ENCODE data around the gene CASTOR1. TPM values are rescaled to one million over a fixed set of nuclear protein-coding genes. Genes with fewer than 3 reads are reported as not detected.

CASTOR1 gene
- total RNA-seq, 1 donor from 2014 or later = 55.9 TPM

DNA sequence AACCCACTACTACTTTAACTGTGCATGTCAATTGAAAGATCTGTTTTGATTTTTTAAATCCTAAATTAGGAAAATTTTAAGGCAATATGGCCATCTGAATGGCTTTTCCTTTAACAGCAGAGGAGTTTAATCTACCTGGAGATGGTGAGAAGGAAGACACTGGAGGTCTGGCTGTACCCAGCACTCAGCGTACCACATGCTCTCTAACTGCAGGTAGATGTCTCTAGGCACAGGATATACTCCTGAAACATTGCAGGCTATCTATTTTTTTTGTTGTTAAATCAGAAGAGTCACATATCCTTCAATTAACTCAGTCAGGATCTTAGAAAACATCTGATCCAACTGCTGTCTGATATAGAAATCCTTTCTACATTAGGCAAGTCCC is 17.3 kb upstream of the CASTOR1 start:
- peak overlapping the region; percentile 86 for H3K27ac ChIP-seq
- intact Hi-C loops (cut with DNase I) = loop anchor here (10.0 kb wide), 1 partner anchor 978 kb away; no protein-coding TSS in a partner anchor
- no peak overlapping the region for H3K4me3 ChIP-seq
- H3K27me3 ChIP-seq = no peaks in the 10 kb centered on the region
- peaks cover 54 to 95% of the 10 kb centered on the region in 2 donors for H3K4me1 ChIP-seq
- DNase-seq (ENCODE audit: low spot score in 2 of 2) = no peak
- peaks cover 16 to 19% of the 10 kb centered on the region in 2 donors for H3K36me3 ChIP-seq
- no peaks in the 10 kb centered on the region for H3K9me3 ChIP-seq
- TF ChIP-seq, protein P1, sequence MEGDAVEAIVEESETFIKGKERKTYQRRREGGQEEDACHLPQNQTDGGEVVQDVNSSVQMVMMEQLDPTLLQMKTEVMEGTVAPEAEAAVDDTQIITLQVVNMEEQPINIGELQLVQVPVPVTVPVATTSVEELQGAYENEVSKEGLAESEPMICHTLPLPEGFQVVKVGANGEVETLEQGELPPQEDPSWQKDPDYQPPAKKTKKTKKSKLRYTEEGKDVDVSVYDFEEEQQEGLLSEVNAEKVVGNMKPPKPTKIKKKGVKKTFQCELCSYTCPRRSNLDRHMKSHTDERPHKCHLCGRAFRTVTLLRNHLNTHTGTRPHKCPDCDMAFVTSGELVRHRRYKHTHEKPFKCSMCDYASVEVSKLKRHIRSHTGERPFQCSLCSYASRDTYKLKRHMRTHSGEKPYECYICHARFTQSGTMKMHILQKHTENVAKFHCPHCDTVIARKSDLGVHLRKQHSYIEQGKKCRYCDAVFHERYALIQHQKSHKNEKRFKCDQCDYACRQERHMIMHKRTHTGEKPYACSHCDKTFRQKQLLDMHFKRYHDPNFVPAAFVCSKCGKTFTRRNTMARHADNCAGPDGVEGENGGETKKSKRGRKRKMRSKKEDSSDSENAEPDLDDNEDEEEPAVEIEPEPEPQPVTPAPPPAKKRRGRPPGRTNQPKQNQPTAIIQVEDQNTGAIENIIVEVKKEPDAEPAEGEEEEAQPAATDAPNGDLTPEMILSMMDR (IDR thresholded peaks at IDR 0.05) = no peak

DNA sequence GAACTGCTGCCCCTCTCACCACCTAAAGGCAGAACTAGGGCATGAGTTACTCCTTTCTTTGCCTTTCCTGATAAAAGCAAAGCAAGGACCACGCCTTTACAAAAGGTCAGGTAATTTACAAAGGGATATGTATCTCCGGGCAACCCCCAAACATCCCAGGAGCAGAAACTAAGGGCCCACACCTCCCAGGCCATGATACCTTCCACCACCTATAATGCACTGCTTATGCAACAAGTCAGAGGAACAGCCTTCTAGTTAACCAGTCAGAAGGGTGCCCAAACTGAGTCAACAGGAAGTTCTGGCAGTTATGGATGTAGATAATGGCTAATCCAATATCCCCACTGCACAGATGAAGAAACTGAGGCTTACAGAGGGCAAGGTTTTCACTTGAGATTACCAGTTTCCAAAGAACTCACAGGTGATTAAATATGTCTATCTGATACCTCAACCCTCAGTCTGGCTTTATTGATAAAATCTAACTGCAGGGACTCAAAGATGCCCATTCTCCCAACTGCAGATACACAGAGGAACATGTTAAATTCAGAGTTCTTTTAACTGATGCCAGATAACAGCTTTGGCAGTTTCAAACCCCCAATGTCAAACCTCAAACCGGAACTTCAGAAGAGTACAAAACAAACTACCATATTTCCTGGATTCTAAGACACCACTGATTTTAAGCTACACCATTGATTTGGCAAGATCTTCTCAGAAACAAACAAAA is 16.8 kb upstream of the CASTOR1 start:
- TF ChIP-seq, protein P1 (IDR thresholded peaks at IDR 0.05) = no peak
- intact Hi-C loops (cut with DNase I) = loop anchor here (10.0 kb wide), 1 partner anchor 979 kb away; no protein-coding TSS in a partner anchor
- H3K27ac ChIP-seq = peak overlapping the region; percentile 86
- peaks cover 21 to 25% of the 10 kb centered on the region in 2 donors for H3K36me3 ChIP-seq
- H3K4me3 ChIP-seq = peak overlapping the region; percentile 25 to 29
- H3K27me3 ChIP-seq = no peaks in the 10 kb centered on the region
- H3K4me1 ChIP-seq = peaks cover 54 to 95% of the 10 kb centered on the region in 2 donors
- DNase-seq (ENCODE audit: low spot score in 2 of 2) = no peak
- no peaks in the 10 kb centered on the region for H3K9me3 ChIP-seq

DNA sequence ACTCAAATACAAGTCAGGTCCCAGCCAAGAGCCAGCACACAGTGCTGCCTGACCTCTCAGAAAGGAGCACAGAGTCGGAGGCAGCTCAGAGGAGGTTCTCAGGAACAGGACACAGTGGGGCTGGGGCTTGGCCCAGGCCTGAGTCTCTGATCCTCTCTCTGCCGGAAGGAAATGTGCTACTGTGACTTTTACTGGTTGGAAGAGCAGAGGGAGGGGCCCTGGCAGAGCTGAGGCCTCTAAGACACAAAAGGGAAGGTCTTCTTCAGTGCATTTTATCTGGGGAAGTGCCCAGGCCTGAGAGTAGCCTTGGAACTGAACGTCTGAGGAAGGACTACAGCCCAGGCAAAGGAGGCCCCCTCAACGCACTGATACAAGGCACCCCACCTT is 16.2 kb upstream of the CASTOR1 start:
- peak overlapping the region; percentile 25 to 29 for H3K4me3 ChIP-seq
- DNase-seq (ENCODE audit: low spot score in 2 of 2) = peak in 1 of 2 donors; percentile 83
- H3K36me3 ChIP-seq = peaks cover 27 to 30% of the 10 kb centered on the region in 2 donors
- H3K27ac ChIP-seq = peak overlapping the region; percentile 86
- peaks cover 50 to 93% of the 10 kb centered on the region in 2 donors for H3K4me1 ChIP-seq
- TF ChIP-seq, protein P1 (IDR thresholded peaks at IDR 0.05) = no peak
- no peaks in the 10 kb centered on the region for H3K27me3 ChIP-seq
- no peaks in the 10 kb centered on the region for H3K9me3 ChIP-seq
- intact Hi-C loops (cut with DNase I) = loop anchor here (10.0 kb wide), 1 partner anchor 979 kb away; no protein-coding TSS in a partner anchor

DNA sequence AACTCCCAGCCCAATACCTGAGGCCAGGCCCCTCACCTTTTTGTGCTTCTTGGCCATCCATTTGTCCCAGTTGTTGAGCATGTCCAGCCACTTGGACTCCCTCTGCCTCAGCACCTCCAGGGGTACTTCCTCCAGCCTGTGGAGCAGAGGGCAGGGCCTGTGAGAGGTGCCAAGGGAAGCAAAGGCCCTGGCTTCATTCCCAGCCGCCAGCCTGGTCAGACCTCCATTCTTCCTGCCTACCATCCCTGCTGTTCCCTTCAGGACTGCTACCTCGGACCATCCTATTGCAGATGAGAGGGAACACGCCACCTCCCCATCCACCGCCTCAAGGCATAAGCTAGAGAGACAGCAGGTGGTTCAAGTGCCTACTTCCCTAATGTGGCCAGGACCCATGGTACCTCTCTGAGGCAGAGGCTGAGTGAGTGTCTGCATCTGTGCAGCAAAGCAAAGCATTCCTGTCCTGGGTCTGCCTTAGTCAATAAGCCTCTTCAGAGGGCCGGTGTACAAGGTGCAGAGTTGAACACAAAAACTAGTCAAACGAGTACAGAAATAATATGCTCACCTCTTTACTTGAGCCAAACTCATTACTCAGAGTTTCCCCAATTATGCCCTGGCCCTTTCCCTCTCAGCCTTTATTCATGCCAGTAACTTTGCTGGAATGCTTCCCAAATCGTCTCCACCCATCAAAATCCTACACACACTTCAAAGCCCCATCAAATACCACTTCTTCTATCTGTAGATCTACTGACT is 15.4 kb upstream of the CASTOR1 start:
- Histone ChIP-seq H3K9me3 (no peaks in the 10 kb centered on the region), H3K27me3 (no peaks in the 10 kb centered on the region), H3K36me3 (peaks cover 33 to 35% of the 10 kb centered on the region in 2 donors), H3K4me1 (peaks cover 44 to 84% of the 10 kb centered on the region in 2 donors), H3K27ac (peak overlapping the region; percentile 86), H3K4me3 (peak overlapping the region; percentile 25 to 42)
- TF ChIP-seq, protein P1 (IDR thresholded peaks at IDR 0.05) = no peak
- peak in 1 of 2 donors; percentile 83 for DNase-seq (ENCODE audit: low spot score in 2 of 2)
- intact Hi-C loops (cut with DNase I) = loop anchor here (1.0 to 10.0 kb wide), 2 partner anchors 22 to 980 kb away; partner anchors contain the start of gene TBC1D10A

DNA sequence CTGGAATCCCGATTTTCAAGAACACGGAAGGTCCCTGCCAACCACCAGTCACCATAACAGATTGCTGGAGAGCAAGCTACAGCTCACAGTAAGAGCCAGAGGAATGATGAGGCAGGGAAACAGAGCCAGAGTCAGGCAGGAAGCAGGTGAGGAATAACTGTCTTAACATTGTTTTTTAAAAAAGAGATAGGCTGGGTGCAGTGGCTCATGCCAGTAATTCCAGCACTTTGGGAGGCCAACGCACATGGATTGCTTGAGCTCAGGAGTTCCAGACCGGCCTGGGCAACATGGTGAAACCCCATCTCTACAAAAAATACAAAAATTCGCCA is 13.5 kb upstream of the CASTOR1 start:
- Histone ChIP-seq H3K27ac (peak overlapping the region; percentile 86), H3K36me3 (peaks cover 51 to 53% of the 10 kb centered on the region in 2 donors), H3K4me3 (no peak overlapping the region), H3K9me3 (no peaks in the 10 kb centered on the region), H3K4me1 (peaks cover 40 to 66% of the 10 kb centered on the region in 2 donors), H3K27me3 (no peaks in the 10 kb centered on the region)
- intact Hi-C loops (cut with DNase I) = loop anchor here (10.0 kb wide), 1 partner anchor 982 kb away; no protein-coding TSS in a partner anchor
- no peak for DNase-seq (ENCODE audit: low spot score in 2 of 2)
- TF ChIP-seq, protein P1 (IDR thresholded peaks at IDR 0.05) = no peak
